Naive thymus-derived CD4-positive, alpha-beta T cell (primary cell): ENCODE measurements around the gene OSBPL3. TPM values are rescaled to one million over a fixed set of nuclear protein-coding genes. Genes with fewer than 3 reads are reported as not detected.
A peak's percentile ranks its signal among the peaks of the same experiment; 100 is the strongest.
"Not testable (repeated sequence)": the region's sequence is repeated elsewhere in the genome, so short reads cannot be mapped to it uniquely, and the experiment has no call there.

Experiments used
- ATAC-seq: fragments of 150-1000 bp; cut with Tn5 transposase; 2 replicates; pipeline ENCODE4 v1.10.0; 2021; ENCODE audit warnings: mild to moderate bottlenecking, moderate library complexity
- CTCF ChIA-PET: fragments of 350-600 bp; sonication (Branson Sonifier 250); formaldehyde crosslinking; loops from one replicate; lab custom pipeline; 2021; ENCODE audit warnings: antibody characterized with exemption; lab: Charles Lee
- POLR2A ChIA-PET: fragments of 350-600 bp; sonication (Branson Sonifier 250); formaldehyde crosslinking; loops from one replicate; lab custom pipeline; 2021; ENCODE audit warnings: antibody characterized with exemption, inconsistent platforms; lab: Charles Lee
- DNase-seq, 9 donors: peaks; one replicate each; pipeline versions ENCODE4 v3.0.0 to v3.0.0-alpha.2; 2020 to 2022; ENCODE audit warnings: mixed read lengths in 1 of 9
- H3K27ac ChIP-seq: one replicate; pipeline ENCODE4 v1.7.0; 2013; ENCODE audit warnings: mild to moderate bottlenecking, low read depth, low read length, moderate library complexity
- H3K27me3 ChIP-seq, 2 donors: one replicate each; pipeline ENCODE4 v1.7.0; 2013; ENCODE audit warnings: low read length in 2 of 2, mild to moderate bottlenecking in 2 of 2, moderate library complexity in 2 of 2; ENCODE audit not compliant: control insufficient read depth in 2 of 2, insufficient read depth in 2 of 2
- H3K36me3 ChIP-seq, 3 experiments: 1 replicate in 2 of 3; 2 replicates in 1 of 3; pipeline ENCODE4 v1.7.0; 2013; ENCODE audit warnings: low read length in 3 of 3, mild to moderate bottlenecking in 3 of 3, moderate library complexity in 1 of 3; ENCODE audit not compliant: insufficient read depth in 3 of 3, control insufficient read depth in 2 of 3
- H3K4me1 ChIP-seq, 2 donors: one replicate each; pipeline ENCODE4 v1.7.0; 2013; ENCODE audit warnings: low read length in 2 of 2, mild to moderate bottlenecking in 2 of 2, moderate library complexity in 1 of 2; ENCODE audit not compliant: control insufficient read depth in 2 of 2, insufficient read depth in 2 of 2
- H3K4me3 ChIP-seq: 2 replicates; pipeline ENCODE4 v1.7.0; 2013; ENCODE audit warnings: mild to moderate bottlenecking, low read length
- H3K9me3 ChIP-seq, 3 experiments: 1 replicate in 2 of 3; 2 replicates in 1 of 3; pipeline ENCODE4 v1.7.0; 2013; ENCODE audit warnings: low read length in 3 of 3; ENCODE audit not compliant: control insufficient read depth in 2 of 3
- H3K27ac Mint-ChIP-seq, 9 donors: one replicate each; pipeline ENCODE4 v1.8.0; 2020 to 2022; ENCODE audit warnings: mixed read lengths in 9 of 9, mild to moderate bottlenecking in 8 of 9, moderate library complexity in 5 of 9, inconsistent platforms in 2 of 9
- H3K27me3 Mint-ChIP-seq, 5 donors: one replicate each; pipeline ENCODE4 v1.8.0; 2021 to 2022; ENCODE audit warnings: mixed read lengths in 5 of 5, mild to moderate bottlenecking in 1 of 5
- H3K36me3 Mint-ChIP-seq, 5 donors: one replicate each; pipeline ENCODE4 v1.8.0; 2020 to 2022; ENCODE audit warnings: mixed read lengths in 5 of 5, mild to moderate bottlenecking in 3 of 5, inconsistent platforms in 1 of 5
- H3K4me1 Mint-ChIP-seq, 7 donors: one replicate each; pipeline ENCODE4 v1.8.0; 2020 to 2022; ENCODE audit warnings: mixed read lengths in 7 of 7, mild to moderate bottlenecking in 3 of 7, inconsistent platforms in 1 of 7
- H3K4me3 Mint-ChIP-seq, 10 donors: one replicate each; pipeline ENCODE4 v1.8.0; 2020 to 2022; ENCODE audit warnings: mild to moderate bottlenecking in 10 of 10, mixed read lengths in 10 of 10, moderate library complexity in 6 of 10, inconsistent platforms in 2 of 10
- H3K9me3 Mint-ChIP-seq, 11 donors: one replicate each; pipeline ENCODE4 v1.8.0; 2020 to 2022; ENCODE audit warnings: mixed read lengths in 11 of 11, mild to moderate bottlenecking in 4 of 11, inconsistent platforms in 1 of 11, moderate library complexity in 1 of 11
- intact Hi-C, 2 donors: fragments of 100-400 bp; cut with micrococcal nuclease; formaldehyde crosslinking; loops; one replicate each; pipeline ENCODE4 v1.15.1; 2023
- polyA plus RNA-seq, 2 donors: library from polyadenylated mRNA; unstranded; fragments of 300-500 nt; fragmentation: Illumina TruSeq; gene quantifications; one replicate each; pipeline ENCODE4 v1.2.3, GENCODE V29; 2021
- total RNA-seq, 6 experiments: library from RNA in 5 of 6; stranded (reverse) in 5 of 6; gene quantifications; 1 replicate in 5 of 6; 2 replicates in 1 of 6; pipeline ENCODE4 v1.2.3 and lab custom pipeline; 2021 to 2026

Gene OSBPL3
- total and polyA plus RNA-seq, 7 experiments from 2014 or later: 4.5 to 75.7 (median 19.2) TPM

DNA sequence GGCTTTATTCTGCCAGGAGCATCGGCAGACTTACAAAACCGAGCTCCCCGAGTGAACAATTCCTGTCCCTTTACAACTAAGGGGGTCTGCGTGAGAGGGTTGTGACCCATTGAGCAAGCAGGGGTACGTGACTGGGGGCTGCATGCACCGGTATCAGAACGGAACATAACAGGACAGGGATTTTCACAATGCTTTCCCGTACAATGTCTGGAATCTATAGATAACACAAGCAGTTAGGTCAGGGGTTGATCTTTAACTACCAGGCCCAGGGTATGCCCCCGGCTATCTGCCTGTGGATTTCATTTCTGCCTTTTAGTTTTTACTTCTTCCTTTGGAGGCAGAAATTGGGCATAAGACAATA lies 184.6 kb downstream of the OSBPL3 start:
- Histone ChIP-seq H3K4me1 (no peaks in the 10 kb centered on the region), H3K27me3 (no peaks in the 10 kb centered on the region), H3K9me3 (no peaks in the 10 kb centered on the region), H3K27ac (no peak overlapping the region), H3K36me3 (no peaks in the 10 kb centered on the region), H3K4me3 (no peak overlapping the region)
- Mint-ChIP-seq H3K9me3 (no peaks in the 10 kb centered on the region), H3K36me3 (peaks cover 4 to 48% (median 22%) of the 10 kb centered on the region in 5 donors), H3K4me1 (peaks cover 10 to 19% (median 13%) of the 10 kb centered on the region in 7 donors), H3K27me3 (no peaks in the 10 kb centered on the region), H3K4me3 (no peak overlapping the region), H3K27ac (no peak overlapping the region)
- DNase-seq (no peak), ATAC-seq (no peak)
- POLR2A ChIA-PET: no interaction called here
- CTCF ChIA-PET: no interaction called here
- intact Hi-C loops: no loop called here

DNA sequence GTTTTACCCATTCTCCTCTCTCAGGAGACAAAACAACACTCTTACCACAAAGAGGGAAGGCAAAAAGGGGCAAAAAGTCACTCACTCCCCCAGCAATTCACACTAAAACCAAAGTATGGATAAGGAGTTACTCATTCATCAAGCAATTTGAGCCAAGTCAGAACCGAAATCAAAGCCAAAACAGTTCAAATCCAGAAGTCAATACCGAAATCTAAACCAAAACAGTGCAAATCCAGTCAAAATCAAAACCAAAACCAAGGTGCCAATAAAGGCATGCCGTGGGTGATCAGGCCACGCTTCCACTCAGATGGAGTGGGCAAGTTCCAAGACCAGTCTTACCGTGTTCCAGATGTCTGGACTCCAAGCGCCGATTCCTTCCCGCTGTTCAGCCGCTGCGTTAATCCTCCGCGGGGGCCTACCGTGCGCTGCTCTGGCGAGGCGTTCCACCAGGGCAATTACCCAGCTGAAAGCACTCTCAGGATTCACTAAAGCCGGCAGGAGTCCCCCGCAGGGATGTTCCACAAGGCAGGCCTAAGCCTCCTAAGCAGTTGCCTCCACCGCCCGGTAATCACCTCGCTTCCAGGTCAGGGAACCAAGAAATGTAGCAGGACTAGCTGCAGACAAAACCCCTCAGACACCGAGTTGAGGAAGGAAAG lies 185.1 kb downstream of the OSBPL3 start:
- peaks cover 4 to 45% (median 22%) of the 10 kb centered on the region in 5 donors for H3K36me3 Mint-ChIP-seq
- POLR2A ChIA-PET, H3K4me1 ChIP-seq, DNase-seq, H3K27ac ChIP-seq, H3K36me3 ChIP-seq, H3K9me3 Mint-ChIP-seq, H3K9me3 ChIP-seq, H3K4me3 Mint-ChIP-seq, H3K27me3 Mint-ChIP-seq, H3K27me3 ChIP-seq, intact Hi-C loops, ATAC-seq, CTCF ChIA-PET, H3K4me3 ChIP-seq: not testable (repeated sequence)
- H3K27ac Mint-ChIP-seq: peak overlapping the region in 2 of 9 donors; percentile 20 to 53
- peaks cover 9 to 18% (median 13%) of the 10 kb centered on the region in 7 donors for H3K4me1 Mint-ChIP-seq

- ChIA-PET POLR2A (no interaction called here), CTCF (no interaction called here)
- no peak for DNase-seq
- H3K9me3 ChIP-seq: no peaks in the 10 kb centered on the region
- H3K36me3 ChIP-seq: no peaks in the 10 kb centered on the region
- peaks cover 9 to 18% (median 13%) of the 10 kb centered on the region in 7 donors for H3K4me1 Mint-ChIP-seq
- H3K36me3 Mint-ChIP-seq: peaks cover 4 to 48% (median 22%) of the 10 kb centered on the region in 5 donors
- no peaks in the 10 kb centered on the region for H3K4me1 ChIP-seq
- H3K27ac Mint-ChIP-seq: peak overlapping the region in 5 of 9 donors; percentile 2 to 53 (median 20)
- no peak overlapping the region for H3K27ac ChIP-seq
- H3K27me3 Mint-ChIP-seq: peaks cover 0 to 5% (median 0%) of the 10 kb centered on the region in 5 donors
- no peak overlapping the region for H3K4me3 ChIP-seq
- peaks cover 0 to 3% (median 0%) of the 10 kb centered on the region in 11 donors for H3K9me3 Mint-ChIP-seq
- H3K4me3 Mint-ChIP-seq: peak overlapping the region in 1 of 10 donors; percentile 12
- no peak for ATAC-seq
- H3K27me3 ChIP-seq: no peaks in the 10 kb centered on the region
- intact Hi-C loops: no loop called here
These were observed 185.9 kb downstream of the OSBPL3 start for GRCh38 chr7:24793982-24794648.

DNA sequence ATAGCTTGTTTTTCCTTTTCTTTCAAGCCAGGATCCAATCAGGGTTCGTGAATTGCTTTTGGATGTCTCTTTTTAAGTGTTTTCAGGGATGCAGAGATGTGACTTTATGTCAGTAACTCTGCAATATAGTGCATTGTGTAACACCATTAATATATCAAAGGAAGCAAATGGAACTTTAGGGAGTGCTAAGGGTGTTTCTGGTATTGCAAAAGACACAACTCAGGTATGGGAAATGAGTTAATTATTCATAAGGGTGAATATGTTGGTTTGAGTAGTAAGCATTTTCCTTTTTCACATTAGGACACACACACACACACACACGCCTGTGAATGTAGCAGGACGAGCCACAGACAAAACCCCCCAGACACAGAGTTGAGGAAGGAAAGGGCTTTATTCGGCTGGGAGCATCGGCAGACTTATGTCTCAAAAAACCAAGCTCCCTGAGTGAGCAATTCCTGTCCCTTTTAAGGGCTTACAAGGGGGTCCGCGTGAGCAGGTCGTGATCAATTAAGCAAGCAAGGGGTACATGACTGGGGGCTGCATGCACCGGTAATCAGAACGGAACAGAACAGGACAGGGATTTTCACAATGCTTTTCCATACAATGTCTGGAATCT lies 190.9 kb downstream of the OSBPL3 start:
- no peak for ATAC-seq
- H3K27ac ChIP-seq: no peak overlapping the region
- POLR2A ChIA-PET: no interaction called here
- Mint-ChIP-seq H3K27me3 (peaks cover 0 to 6% (median 0%) of the 10 kb centered on the region in 5 donors), H3K4me1 (peaks cover 2 to 7% (median 3%) of the 10 kb centered on the region in 7 donors), H3K27ac (no peak overlapping the region), H3K4me3 (no peak overlapping the region), H3K9me3 (peaks cover 0 to 4% (median 0%) of the 10 kb centered on the region in 11 donors), H3K36me3 (peaks cover 0 to 32% (median 4%) of the 10 kb centered on the region in 5 donors)
- H3K36me3 ChIP-seq: no peaks in the 10 kb centered on the region
- H3K4me3 ChIP-seq: no peak overlapping the region
- intact Hi-C loops: no loop called here
- no peak for DNase-seq
- CTCF ChIA-PET: no interaction called here
- H3K27me3 ChIP-seq: no peaks in the 10 kb centered on the region
- no peaks in the 10 kb centered on the region for H3K9me3 ChIP-seq
- H3K4me1 ChIP-seq: no peaks in the 10 kb centered on the region

DNA sequence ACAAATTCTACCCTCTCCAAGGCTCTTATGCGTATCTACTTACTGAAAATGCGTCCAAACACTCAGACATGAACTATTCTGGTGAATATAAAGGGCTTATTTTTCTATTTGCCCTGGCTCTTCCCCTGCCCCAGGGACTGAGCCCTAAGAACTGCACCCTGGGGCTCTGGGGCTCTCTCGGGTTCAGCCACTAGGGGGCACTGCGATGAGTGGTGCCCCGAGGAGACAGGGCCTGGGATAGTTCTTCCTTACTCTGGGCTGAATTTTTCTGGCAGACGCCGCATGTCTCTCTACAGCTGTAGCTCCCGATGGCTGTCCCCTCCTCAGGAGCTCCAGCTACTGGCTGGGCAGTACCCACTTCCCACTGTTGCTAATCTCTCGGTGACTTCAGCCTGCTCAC lies 191.9 kb downstream of the OSBPL3 start:
- no peak for DNase-seq
- Histone ChIP-seq H3K27ac (no peak overlapping the region), H3K27me3 (no peaks in the 10 kb centered on the region), H3K36me3 (no peaks in the 10 kb centered on the region), H3K9me3 (no peaks in the 10 kb centered on the region), H3K4me1 (no peaks in the 10 kb centered on the region), H3K4me3 (no peak overlapping the region)
- Mint-ChIP-seq H3K4me1 (peaks cover 0 to 2% (median 0%) of the 10 kb centered on the region in 7 donors), H3K9me3 (peaks cover 0 to 10% (median 3%) of the 10 kb centered on the region in 11 donors), H3K27me3 (peaks cover 0 to 6% (median 0%) of the 10 kb centered on the region in 5 donors), H3K4me3 (no peak overlapping the region), H3K27ac (no peak overlapping the region), H3K36me3 (peaks cover 0 to 39% (median 8%) of the 10 kb centered on the region in 5 donors)
- ATAC-seq: no peak
- intact Hi-C loops: no loop called here
- ChIA-PET CTCF (no interaction called here), POLR2A (no interaction called here)

- no peaks in the 10 kb centered on the region for H3K9me3 ChIP-seq
- H3K9me3 Mint-ChIP-seq: peaks cover 0 to 10% (median 3%) of the 10 kb centered on the region in 11 donors
- CTCF ChIA-PET: no interaction called here
These were observed 193.0 kb downstream of the OSBPL3 start for GRCh38 chr7:24786941-24787340.

More at GRCh38 chr7:24786941-24787340, 193.0 kb downstream of the OSBPL3 start:
- H3K27ac ChIP-seq: no peak overlapping the region
- ATAC-seq (peak; percentile 86), DNase-seq (no peak)
- no peak overlapping the region for H3K4me3 Mint-ChIP-seq
- H3K27ac Mint-ChIP-seq: peak overlapping the region in 1 of 9 donors; percentile 48
- peaks cover 0 to 2% (median 0%) of the 10 kb centered on the region in 7 donors for H3K4me1 Mint-ChIP-seq
- H3K36me3 ChIP-seq: no peaks in the 10 kb centered on the region
- H3K36me3 Mint-ChIP-seq: peaks cover 0 to 41% (median 5%) of the 10 kb centered on the region in 5 donors
- H3K4me3 ChIP-seq: no peak overlapping the region
- no peaks in the 10 kb centered on the region for H3K27me3 ChIP-seq
- no peaks in the 10 kb centered on the region for H3K4me1 ChIP-seq
- intact Hi-C loops: no loop called here
- POLR2A ChIA-PET: no interaction called here
- peaks cover 0 to 6% (median 0%) of the 10 kb centered on the region in 5 donors for H3K27me3 Mint-ChIP-seq
